NCI-H2227 (cell line): ENCODE results near the gene RAB36.

ENCODE experiments used
- DNase-seq: peaks from one replicate; lab custom pipeline; 2025; ENCODE audit not compliant: unreplicated experiment; lab: John Stamatoyannopoulos, UW

Gene RAB36

GRCh38 chr22:23157560-23158515 lies 12.6 kb downstream of the RAB36 start:
- no peak for DNase-seq

- no peak for DNase-seq
These were observed 13.4 kb downstream of the RAB36 start for GRCh38 chr22:23158516-23159290.

- no peak for DNase-seq
These were observed 14.0 kb downstream of the RAB36 start for GRCh38 chr22:23159291-23159630.

- no peak for DNase-seq
These were observed 15.8 kb downstream of the RAB36 start for GRCh38 chr22:23161029-23161428.

GRCh38 chr22:23161574-23161973 lies 16.3 kb downstream of the RAB36 start:
- no peak for DNase-seq

GRCh38 chr22:23163665-23164064 lies 18.4 kb downstream of the RAB36 start:
- no peak for DNase-seq

GRCh38 chr22:23164091-23164490 lies 18.8 kb downstream of the RAB36 start:
- no peak for DNase-seq

GRCh38 chr22:23166042-23166831 lies 21.0 kb downstream of the RAB36 start:
- no peak for DNase-seq

GRCh38 chr22:23166841-23167616 lies 21.8 kb downstream of the RAB36 start:
- no peak for DNase-seq

- DNase-seq, result no peak
These were observed 23.2 kb downstream of the RAB36 start for GRCh38 chr22:23168391-23169042.

- DNase-seq, result no peak
These were observed 23.7 kb downstream of the RAB36 start for GRCh38 chr22:23169043-23169406.

- no peak for DNase-seq
These were observed 30.8 kb downstream of the RAB36 start for GRCh38 chr22:23175817-23176644.

- DNase-seq, result no peak
These were observed 31.4 kb downstream of the RAB36 start for GRCh38 chr22:23176645-23177027.

GRCh38 chr22:23177197-23177596 lies 31.9 kb downstream of the RAB36 start:
- no peak for DNase-seq

GRCh38 chr22:23178512-23179254 lies 33.4 kb downstream of the RAB36 start:
- DNase-seq, result peak; percentile 50

GRCh38 chr22:23179381-23180299 lies 34.4 kb downstream of the RAB36 start:
- no peak for DNase-seq

- peak; percentile 80 for DNase-seq
These were observed 35.1 kb downstream of the RAB36 start, which contains the start of gene BCR for GRCh38 chr22:23180301-23180892. Gene BCR, plus strand, starts transcription at chr22:23180509. Its CDS starts 452 bp downstream, at chr22:23180961.
